HTR-8/SVneo (cell line): ENCODE data around the gene MRPS6.

Experiments
- DNase-seq: peaks from one replicate; pipeline ENCODE4 v3.0.0; 2011; ENCODE audit warnings: low spot score, mixed read lengths; ENCODE audit not compliant: insufficient read length
- FAIRE-seq: peaks from 2 replicates; lab custom pipeline; 2011; peaks lifted over from hg19 to GRCh38; lab: Jason Lieb, UNC

The MRPS6 gene

GRCh38 chr21:34065027-34065426 is 8.4 kb upstream of the MRPS6 start:
- FAIRE-seq (no peak), DNase-seq (no peak)

DNA sequence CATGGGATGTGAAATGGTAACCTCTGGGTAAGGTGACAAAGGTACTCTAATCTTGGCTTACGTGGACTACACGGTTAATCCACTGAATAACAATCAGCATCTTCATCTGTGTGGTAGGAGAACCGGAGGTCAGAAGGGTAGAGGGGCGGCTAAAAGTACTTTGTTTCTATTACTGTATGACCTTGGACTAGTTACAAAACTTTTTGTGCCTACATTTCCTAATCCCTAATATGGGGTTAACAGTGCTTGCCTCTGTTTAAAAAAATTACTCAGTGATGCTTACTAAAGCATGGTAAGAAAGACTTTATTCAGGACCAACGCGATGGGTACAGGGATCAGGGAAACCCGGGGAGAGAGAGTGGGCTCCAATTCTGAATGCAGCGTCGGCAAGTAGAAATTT is 1.7 kb upstream of the MRPS6 start:
- FAIRE-seq (no peak), DNase-seq (no peak)

- FAIRE-seq: no peak
- DNase-seq: no peak
Observed at GRCh38 chr21:34072145-34073031, 990 bp upstream of the MRPS6 start.

DNA sequence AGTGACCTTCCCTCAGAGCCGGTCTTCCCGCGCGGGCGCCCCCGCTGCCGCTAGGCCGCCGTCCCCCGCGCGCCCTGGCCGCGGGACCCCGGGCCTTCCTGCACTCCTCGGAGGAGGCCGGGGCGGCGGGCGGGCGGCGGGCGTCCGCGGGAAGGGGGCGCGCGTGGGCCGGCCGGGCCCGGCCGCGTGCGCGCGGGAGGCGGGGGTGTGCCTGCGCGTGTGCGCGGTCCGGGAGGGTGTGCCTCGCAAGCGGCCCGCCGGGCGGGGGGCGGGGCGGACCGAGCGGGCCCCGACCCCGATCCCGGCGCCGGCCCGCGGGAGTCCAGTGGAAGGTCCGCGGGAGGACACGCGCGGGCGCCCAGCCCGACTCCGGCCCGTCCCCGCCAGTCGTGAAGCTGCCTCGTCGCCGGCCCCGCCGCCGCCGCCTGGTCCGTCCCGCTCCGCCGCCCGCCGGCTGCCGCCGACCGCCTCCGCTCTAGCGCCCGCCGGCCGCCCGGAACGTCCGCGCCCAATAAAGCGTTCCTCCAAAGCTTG is 438 bp downstream of the MRPS6 start:
- no peak for FAIRE-seq
- DNase-seq: no peak

DNA sequence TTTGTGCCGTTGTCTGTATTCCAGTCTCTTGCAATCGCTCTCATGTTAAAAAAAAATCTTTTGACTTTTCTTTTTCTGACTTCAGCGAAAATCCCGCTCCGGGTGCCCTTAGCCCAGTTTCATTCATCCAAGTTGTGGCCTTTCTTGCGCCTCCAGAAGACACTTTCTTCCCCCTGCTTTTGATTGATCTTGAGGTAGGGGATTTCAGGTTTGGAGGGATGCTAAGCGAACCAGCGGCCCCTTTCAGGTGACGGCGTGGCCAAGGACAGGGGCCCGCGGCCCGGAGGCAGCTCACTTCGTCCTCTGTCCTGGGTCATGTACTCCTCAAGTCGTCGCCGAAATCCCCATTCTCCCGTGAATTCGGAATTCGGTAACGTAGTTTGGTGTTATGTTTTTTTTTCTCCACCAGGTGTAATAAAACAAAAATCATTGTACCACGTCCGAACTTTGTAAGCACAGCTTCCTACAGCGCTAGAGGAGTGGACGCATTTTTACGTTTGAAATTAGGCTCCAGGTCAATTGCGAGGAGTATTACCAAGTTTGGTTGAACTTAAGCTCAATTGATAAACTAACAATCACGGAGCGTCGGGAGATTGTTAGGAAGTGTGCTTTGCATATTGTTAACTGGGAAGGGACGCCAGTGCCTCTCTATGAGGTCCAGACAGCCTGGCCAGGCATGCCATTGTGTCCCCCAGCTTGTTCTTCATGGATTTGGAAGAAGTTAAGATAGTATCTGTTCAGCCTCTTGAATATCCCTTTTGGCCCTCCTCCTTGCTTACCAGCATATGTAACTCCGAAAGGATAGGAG is 1.1 kb downstream of the MRPS6 start:
- DNase-seq (no peak), FAIRE-seq (no peak)

- DNase-seq (no peak), FAIRE-seq (no peak)
Observed at GRCh38 chr21:34075091-34075425, 1.7 kb downstream of the MRPS6 start.

DNA sequence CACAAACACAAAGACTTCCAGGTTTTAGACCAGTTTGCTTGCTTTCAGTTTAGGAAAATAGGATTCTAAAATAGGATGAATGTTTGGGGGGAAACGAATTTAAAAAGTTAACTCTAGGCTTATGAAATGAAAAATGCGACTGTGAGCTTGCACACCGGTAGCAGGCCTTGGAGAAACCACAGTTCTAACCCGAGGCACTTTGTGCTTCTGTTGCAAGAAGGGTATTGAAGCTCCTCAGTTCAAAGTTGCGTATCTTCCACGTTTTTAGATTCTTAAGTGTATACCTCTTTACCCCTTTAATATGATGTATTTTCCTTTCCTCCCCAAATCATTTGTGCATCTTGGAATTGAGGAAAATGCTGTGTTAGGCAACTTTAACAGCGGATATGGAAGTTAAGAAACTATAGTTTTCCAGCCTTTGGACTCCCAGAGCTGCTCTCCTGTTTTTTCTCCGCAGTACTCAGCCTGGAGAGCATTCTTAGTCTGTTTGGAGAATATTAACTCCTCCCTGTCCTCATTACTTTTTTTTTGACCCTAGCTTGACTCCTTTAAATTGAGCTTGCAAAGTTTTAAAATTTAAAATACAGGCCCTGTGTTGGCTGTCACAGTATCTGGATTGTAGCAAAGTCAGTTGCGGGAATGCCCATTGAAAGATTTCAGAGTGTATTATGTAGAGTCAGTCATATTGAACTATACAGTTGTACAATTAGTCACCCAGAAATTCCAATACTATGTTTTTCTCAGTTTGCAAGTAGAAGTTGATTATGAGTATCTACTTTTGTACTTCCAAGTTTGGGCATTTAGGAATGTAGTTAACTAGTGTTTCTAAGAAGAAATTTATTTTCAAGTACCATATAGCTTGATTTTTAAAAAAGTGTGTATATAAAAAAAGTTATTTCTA is 2.6 kb downstream of the MRPS6 start:
- FAIRE-seq (no peak), DNase-seq (no peak)

DNA sequence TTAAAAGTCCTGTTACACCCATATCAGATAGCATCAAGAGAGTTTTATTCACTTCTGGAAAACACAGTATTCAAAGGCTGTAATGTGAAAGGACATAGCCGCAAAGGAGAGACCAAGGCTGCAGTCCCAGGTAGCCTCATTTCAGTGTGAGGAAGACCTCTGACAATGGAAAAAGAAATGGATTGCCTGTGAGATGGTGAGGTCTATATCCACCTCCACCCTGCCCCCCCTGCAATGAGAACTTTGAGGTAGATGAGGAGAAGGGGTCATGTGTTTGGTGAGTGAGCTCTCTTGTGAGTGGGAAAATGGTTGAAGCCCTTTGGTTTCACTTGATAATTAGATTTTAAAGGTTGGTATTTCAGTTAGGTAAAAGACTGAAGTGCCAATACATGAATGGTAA is 3.5 kb downstream of the MRPS6 start:
- no peak for DNase-seq
- FAIRE-seq: no peak

- no peak for DNase-seq
- FAIRE-seq: no peak
Observed at GRCh38 chr21:34077888-34078287, 4.5 kb downstream of the MRPS6 start.

- FAIRE-seq (no peak), DNase-seq (no peak)
Observed at GRCh38 chr21:34078915-34079314, 5.5 kb downstream of the MRPS6 start.

- FAIRE-seq (no peak), DNase-seq (no peak)
Observed at GRCh38 chr21:34080710-34081109, 7.3 kb downstream of the MRPS6 start.

- no peak for DNase-seq
- FAIRE-seq: no peak
Observed at GRCh38 chr21:34082769-34083168, 9.4 kb downstream of the MRPS6 start.

GRCh38 chr21:34083357-34083756 is 10.0 kb downstream of the MRPS6 start:
- no peak for DNase-seq
- FAIRE-seq: no peak

DNA sequence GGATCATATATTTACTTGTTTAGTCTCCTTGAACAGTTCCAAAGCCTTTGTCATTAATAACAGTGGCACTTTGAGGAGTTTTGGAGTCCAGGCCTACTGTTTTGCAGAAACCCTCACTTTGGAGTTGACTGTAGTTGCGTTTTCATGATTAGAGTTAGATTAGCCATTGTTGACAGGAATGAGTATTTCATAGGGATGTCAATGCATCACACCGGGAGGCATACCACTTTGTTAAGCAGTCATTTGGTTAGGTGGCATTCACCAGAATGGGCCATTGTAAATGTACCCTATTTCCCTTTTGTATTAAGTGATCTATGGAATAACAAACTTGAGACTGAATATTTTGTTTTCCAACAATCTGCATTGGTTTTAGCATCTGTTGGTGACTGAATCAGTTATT is 11.8 kb downstream of the MRPS6 start:
- no peak for DNase-seq
- FAIRE-seq: no peak

DNA sequence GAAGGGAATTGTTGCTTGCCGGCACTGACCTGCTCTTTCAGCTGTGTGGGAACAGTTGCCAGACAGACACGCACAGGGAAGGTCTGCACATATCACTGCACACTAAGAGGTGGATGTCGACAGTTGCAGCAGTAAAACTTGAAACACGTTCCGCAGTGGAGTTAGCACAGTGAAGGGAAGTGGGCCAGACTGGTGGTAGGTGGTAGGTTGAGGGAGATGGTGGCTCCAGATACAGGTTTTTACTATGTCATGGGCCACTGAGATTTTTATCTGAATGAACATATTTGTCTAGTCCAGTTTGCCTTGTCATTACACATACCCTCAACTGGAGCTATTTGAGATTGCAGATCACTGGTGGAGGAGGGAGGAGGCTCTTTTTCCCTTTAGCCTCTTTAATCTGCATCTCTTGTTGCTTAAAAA is 13.5 kb downstream of the MRPS6 start:
- FAIRE-seq: no peak
- DNase-seq: no peak

GRCh38 chr21:34088752-34089151 is 15.4 kb downstream of the MRPS6 start:
- no peak for FAIRE-seq
- no peak for DNase-seq

- DNase-seq (no peak), FAIRE-seq (no peak)
Observed at GRCh38 chr21:34091032-34091431, 17.7 kb downstream of the MRPS6 start.

- no peak for FAIRE-seq
- no peak for DNase-seq
Observed at GRCh38 chr21:34091607-34092006, 18.2 kb downstream of the MRPS6 start.

GRCh38 chr21:34092262-34092921 is 19.0 kb downstream of the MRPS6 start:
- no peak for DNase-seq
- FAIRE-seq: no peak

- DNase-seq: no peak
- FAIRE-seq: no peak
Observed at GRCh38 chr21:34093083-34093482, 19.7 kb downstream of the MRPS6 start.
